Measurements from ENCODE around the gene LYPLAL1.

Gene LYPLAL1

DNA sequence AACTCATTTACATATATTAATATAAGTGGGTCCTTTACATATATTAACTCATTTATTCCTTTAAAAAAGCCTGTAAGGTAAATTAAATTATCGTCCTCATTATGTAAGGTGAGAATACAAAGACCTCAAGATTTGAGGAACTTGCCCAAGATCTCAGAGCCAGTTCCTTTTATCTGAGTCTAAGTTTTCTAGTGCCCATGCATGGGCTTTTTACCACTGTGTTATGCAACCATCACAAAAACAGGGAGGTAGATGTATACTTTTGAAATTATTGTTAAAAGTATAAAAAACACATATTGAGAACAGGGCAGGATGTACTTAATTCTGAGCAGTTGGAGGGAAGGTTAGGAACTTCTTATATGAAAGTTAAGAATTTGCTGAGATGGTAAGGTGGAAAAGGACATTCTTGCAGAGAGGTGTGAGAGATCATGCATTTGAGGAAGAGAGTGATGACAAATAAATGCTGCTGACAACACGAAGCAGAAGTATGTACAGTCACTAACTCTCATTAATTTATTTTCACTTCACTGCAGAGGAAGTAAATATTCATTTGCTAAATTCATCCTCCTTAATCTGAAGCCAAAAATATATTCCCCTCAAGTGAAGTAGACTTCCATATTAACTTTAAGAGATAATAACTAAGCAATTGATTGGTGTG, 28.9 kb upstream of the LYPLAL1 start:
- DNase-seq, result no peak
- TF ChIP-seq CTCF (IDR thresholded peaks at IDR 0.05; ENCODE audit: low read depth, low read length, missing control alignments), result no peak
- H3K27me3 ChIP-seq (replicated peaks), result no peaks in the 10 kb centered on the region
- no peak overlapping the region for H3K4me3 ChIP-seq (ENCODE audit: low read depth, low read length)
- no peaks in the 10 kb centered on the region for H3K36me3 ChIP-seq (replicated peaks)
- no peak overlapping the region for H3K27ac ChIP-seq
- in situ Hi-C loops (cut with HindIII; ENCODE audit: low pct_ligation_motif_present, low sequenced_read_pairs), result no loop called here

- Histone ChIP-seq H3K27ac (no peak overlapping the region), H3K4me3 (ENCODE audit: low read depth, low read length) (no peak overlapping the region), H3K36me3 (replicated peaks) (no peaks in the 10 kb centered on the region), H3K27me3 (replicated peaks) (no peaks in the 10 kb centered on the region)
- in situ Hi-C loops (cut with HindIII; ENCODE audit: low pct_ligation_motif_present, low sequenced_read_pairs), result no loop called here
- no peak for DNase-seq
- no peak for TF ChIP-seq CTCF (IDR thresholded peaks at IDR 0.05; ENCODE audit: low read depth, low read length, missing control alignments)
Observed at GRCh38 chr1:219147571-219148019, 26.1 kb upstream of the LYPLAL1 start.

GRCh38 chr1:219149009-219149577, 24.6 kb upstream of the LYPLAL1 start:
- no peak for TF ChIP-seq CTCF (IDR thresholded peaks at IDR 0.05; ENCODE audit: low read depth, low read length, missing control alignments)
- DNase-seq, result no peak
- no peak overlapping the region for H3K4me3 ChIP-seq (ENCODE audit: low read depth, low read length)
- in situ Hi-C loops (cut with HindIII; ENCODE audit: low pct_ligation_motif_present, low sequenced_read_pairs), result no loop called here
- H3K27me3 ChIP-seq (replicated peaks), result no peaks in the 10 kb centered on the region
- H3K36me3 ChIP-seq (replicated peaks), result no peaks in the 10 kb centered on the region
- no peak overlapping the region for H3K27ac ChIP-seq

- DNase-seq, result no peak
- H3K4me3 ChIP-seq (ENCODE audit: low read depth, low read length), result no peak overlapping the region
- TF ChIP-seq CTCF (IDR thresholded peaks at IDR 0.05; ENCODE audit: low read depth, low read length, missing control alignments), result no peak
- H3K27me3 ChIP-seq (replicated peaks), result no peaks in the 10 kb centered on the region
- no peaks in the 10 kb centered on the region for H3K36me3 ChIP-seq (replicated peaks)
- in situ Hi-C loops (cut with HindIII; ENCODE audit: low pct_ligation_motif_present, low sequenced_read_pairs), result no loop called here
- H3K27ac ChIP-seq, result no peak overlapping the region
Observed at GRCh38 chr1:219149953-219150352, 23.7 kb upstream of the LYPLAL1 start.

DNA sequence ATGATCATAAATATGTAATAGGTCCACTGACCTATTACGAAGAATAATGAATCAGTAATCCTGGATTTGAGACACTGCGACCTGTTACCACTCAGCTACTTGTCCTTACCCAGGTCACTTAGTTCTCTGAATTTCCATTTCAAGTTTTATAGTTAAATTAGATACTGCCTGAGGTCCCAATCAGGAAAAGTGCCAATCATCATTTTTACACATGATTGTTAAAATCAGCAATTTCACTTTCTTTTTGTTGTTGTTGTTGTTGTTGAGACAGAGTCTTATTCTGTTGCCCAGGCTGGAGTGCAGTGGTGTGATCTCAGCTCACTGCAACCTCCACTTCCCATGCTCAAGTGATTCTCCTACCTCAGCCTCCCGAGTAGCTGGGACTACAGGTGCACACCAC, 22.8 kb upstream of the LYPLAL1 start:
- in situ Hi-C loops (cut with HindIII; ENCODE audit: low pct_ligation_motif_present, low sequenced_read_pairs), result no loop called here
- Histone ChIP-seq H3K27ac (no peak overlapping the region), H3K27me3 (replicated peaks) (no peaks in the 10 kb centered on the region), H3K4me3 (ENCODE audit: low read depth, low read length) (no peak overlapping the region), H3K36me3 (replicated peaks) (no peaks in the 10 kb centered on the region)
- no peak for TF ChIP-seq CTCF (IDR thresholded peaks at IDR 0.05; ENCODE audit: low read depth, low read length, missing control alignments)
- no peak for DNase-seq

GRCh38 chr1:219151467-219151866, 22.2 kb upstream of the LYPLAL1 start:
- Histone ChIP-seq H3K36me3 (replicated peaks) (no peaks in the 10 kb centered on the region), H3K27ac (no peak overlapping the region), H3K4me3 (ENCODE audit: low read depth, low read length) (no peak overlapping the region), H3K27me3 (replicated peaks) (no peaks in the 10 kb centered on the region)
- no peak for TF ChIP-seq CTCF (IDR thresholded peaks at IDR 0.05; ENCODE audit: low read depth, low read length, missing control alignments)
- in situ Hi-C loops (cut with HindIII; ENCODE audit: low pct_ligation_motif_present, low sequenced_read_pairs), result no loop called here
- DNase-seq, result no peak
